Effector memory CD4-positive, alpha-beta T cell (primary cell): ENCODE data around the gene HDGFL3.
A peak's percentile ranks its signal among the peaks of the same experiment; 100 is the strongest.

Source experiments
- DNase-seq, 3 donors: peaks; one replicate each; pipeline ENCODE4 v3.0.0-alpha.2; 2020
- H3K27ac ChIP-seq: 2 replicates; pipeline ENCODE4 v1.7.0; 2013; ENCODE audit warnings: mild to moderate bottlenecking, low read length, moderate library complexity; ENCODE audit not compliant: insufficient read depth, poor library complexity, severe bottlenecking
- H3K27me3 ChIP-seq: replicated peaks from 2 replicates; pipeline ENCODE4 v1.7.0; 2013; ENCODE audit warnings: mild to moderate bottlenecking, low read length; ENCODE audit not compliant: insufficient read depth, control insufficient read depth, poor library complexity, severe bottlenecking
- H3K36me3 ChIP-seq: 2 replicates; pipeline ENCODE4 v1.7.0; 2013; ENCODE audit warnings: mild to moderate bottlenecking, low read length, moderate library complexity; ENCODE audit not compliant: control insufficient read depth, insufficient read depth
- H3K4me1 ChIP-seq: 2 replicates; pipeline ENCODE4 v1.7.0; 2013; ENCODE audit warnings: low read length, mild to moderate bottlenecking; ENCODE audit not compliant: control insufficient read depth, insufficient read depth, poor library complexity, severe bottlenecking
- H3K4me3 ChIP-seq: 2 replicates; pipeline ENCODE4 v1.7.0; 2013; ENCODE audit warnings: low read length, low read depth, mild to moderate bottlenecking; ENCODE audit not compliant: insufficient read depth, poor library complexity, severe bottlenecking
- H3K9me3 ChIP-seq: 2 replicates; pipeline ENCODE4 v1.7.0; 2013; ENCODE audit warnings: mild to moderate bottlenecking, low read length, moderate library complexity; ENCODE audit not compliant: control insufficient read depth

Gene HDGFL3

DNA sequence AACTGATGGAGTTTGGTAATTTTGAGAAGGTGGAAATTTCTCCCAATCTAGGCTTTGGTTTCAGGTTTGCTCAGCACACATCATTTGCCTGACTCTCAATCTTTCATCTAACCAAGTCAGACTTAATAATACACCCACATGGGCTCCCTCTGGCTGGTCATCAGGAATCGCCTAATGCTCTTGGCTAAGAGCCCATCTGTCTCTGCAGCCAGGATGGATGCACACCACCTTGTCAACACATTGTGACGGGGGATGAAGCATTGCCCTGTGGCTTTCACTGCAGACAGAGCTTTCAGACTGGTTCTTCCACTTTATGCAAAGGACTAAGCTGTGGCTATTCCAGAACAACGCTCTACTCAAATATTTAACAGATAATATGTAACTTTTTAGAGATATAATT lies 3.0 kb upstream of the HDGFL3 start:
- H3K27me3 ChIP-seq, result peaks cover 11% of the 10 kb centered on the region

GRCh38 chr15:83209333-83209732 lies 1.7 kb upstream of the HDGFL3 start:
- H3K4me3 ChIP-seq, result no peak overlapping the region
- H3K27me3 ChIP-seq, result peaks cover 16% of the 10 kb centered on the region
- H3K9me3 ChIP-seq, result no peaks in the 10 kb centered on the region
- no peak for DNase-seq
- H3K4me1 ChIP-seq, result peaks cover 8% of the 10 kb centered on the region
- H3K36me3 ChIP-seq, result no peaks in the 10 kb centered on the region
- H3K27ac ChIP-seq, result no peak overlapping the region

More for the DNA sequence above, 3.0 kb upstream of the HDGFL3 start:
- Histone ChIP-seq H3K4me1 (peaks cover 8% of the 10 kb centered on the region), H3K4me3 (no peak overlapping the region), H3K9me3 (no peaks in the 10 kb centered on the region), H3K36me3 (no peaks in the 10 kb centered on the region), H3K27ac (no peak overlapping the region)
- DNase-seq, result no peak

- H3K4me3 ChIP-seq, result peak overlapping the region; percentile 42
- peaks cover 18% of the 10 kb centered on the region for H3K27me3 ChIP-seq
- no peaks in the 10 kb centered on the region for H3K9me3 ChIP-seq
- H3K27ac ChIP-seq, result no peak overlapping the region
- H3K36me3 ChIP-seq, result no peaks in the 10 kb centered on the region
- peaks cover 8% of the 10 kb centered on the region for H3K4me1 ChIP-seq
- no peak for DNase-seq
Observed at GRCh38 chr15:83208367-83208661, 691 bp upstream of the HDGFL3 start.

DNA sequence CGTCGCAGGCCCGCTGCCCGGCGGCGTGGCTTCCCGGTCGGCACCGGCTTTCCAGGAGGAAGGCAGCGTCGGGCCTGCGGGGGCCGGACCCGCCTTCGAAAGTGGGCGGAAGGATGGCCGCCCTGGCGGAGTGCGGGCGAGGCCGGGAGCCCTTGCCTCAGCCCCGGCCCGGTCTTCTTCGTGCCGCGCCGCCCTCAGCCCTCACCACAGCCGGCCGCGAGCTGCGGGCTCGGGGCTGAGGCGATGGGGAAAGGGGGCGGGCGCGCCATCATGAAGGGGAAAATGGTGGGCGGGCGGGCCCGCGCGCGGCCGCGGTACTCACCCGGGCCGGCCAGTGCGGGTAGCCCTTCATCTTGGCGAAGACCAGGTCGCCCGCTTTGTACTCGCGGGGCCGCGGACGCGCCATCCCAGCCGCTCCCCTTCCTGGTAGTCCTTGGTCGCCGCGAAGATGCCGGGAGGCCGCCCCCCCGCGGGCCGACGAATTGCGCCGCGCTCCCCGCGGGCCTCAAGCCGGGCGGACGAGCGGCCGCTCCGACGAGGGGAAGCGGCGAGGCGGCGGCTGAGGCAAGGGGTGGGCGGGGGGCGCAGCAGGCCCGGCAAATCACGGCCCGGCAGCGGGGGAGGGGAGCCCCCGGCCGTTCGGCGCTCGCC lies 489 bp downstream of the HDGFL3 start:
- Histone ChIP-seq H3K27me3 (peaks cover 18% of the 10 kb centered on the region), H3K9me3 (no peaks in the 10 kb centered on the region), H3K4me1 (peaks cover 8% of the 10 kb centered on the region), H3K4me3 (peak overlapping the region; percentile 63), H3K36me3 (no peaks in the 10 kb centered on the region), H3K27ac (no peak overlapping the region)
- no peak for DNase-seq

GRCh38 chr15:83206526-83207008 lies 1.1 kb downstream of the HDGFL3 start:
- peaks cover 18% of the 10 kb centered on the region for H3K27me3 ChIP-seq
- no peak for DNase-seq
- H3K27ac ChIP-seq, result no peak overlapping the region
- H3K36me3 ChIP-seq, result no peaks in the 10 kb centered on the region
- peak overlapping the region; percentile 63 for H3K4me3 ChIP-seq
- H3K9me3 ChIP-seq, result no peaks in the 10 kb centered on the region
- peaks cover 8% of the 10 kb centered on the region for H3K4me1 ChIP-seq

DNA sequence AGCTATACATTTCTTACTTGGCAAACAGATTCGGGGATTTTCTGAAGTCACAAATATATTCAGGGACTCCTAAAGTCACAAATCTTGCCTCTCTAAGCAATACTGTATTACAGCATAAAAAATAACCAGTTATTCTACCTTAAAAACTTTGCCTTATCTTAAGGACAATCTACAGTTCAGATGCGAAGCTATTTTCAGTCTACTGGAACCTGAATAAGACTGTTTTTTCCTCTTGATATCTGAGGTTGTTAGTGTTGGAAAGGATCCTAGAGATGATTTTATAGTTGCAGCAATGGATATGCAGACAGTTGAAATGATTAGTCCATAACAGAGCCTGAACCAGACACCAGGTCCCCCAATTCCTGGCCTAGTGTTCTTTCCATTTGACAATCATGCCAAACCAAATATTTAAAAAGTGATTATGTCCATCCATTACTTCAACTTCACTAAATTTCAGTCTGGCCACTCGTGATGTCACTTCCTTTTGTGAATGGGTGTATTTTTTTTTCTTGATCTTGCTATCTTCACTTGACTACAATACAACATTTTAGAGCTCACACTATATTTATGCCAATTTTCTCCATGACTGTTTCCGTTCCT lies 1.8 kb downstream of the HDGFL3 start:
- H3K27me3 ChIP-seq, result peaks cover 18% of the 10 kb centered on the region
- no peak overlapping the region for H3K4me3 ChIP-seq
- no peak overlapping the region for H3K27ac ChIP-seq
- no peaks in the 10 kb centered on the region for H3K36me3 ChIP-seq
- H3K4me1 ChIP-seq, result peaks cover 8% of the 10 kb centered on the region
- DNase-seq, result no peak
- H3K9me3 ChIP-seq, result no peaks in the 10 kb centered on the region

GRCh38 chr15:83204697-83205096 lies 2.9 kb downstream of the HDGFL3 start:
- Histone ChIP-seq H3K4me1 (peaks cover 8% of the 10 kb centered on the region), H3K27ac (no peak overlapping the region), H3K4me3 (no peak overlapping the region), H3K36me3 (no peaks in the 10 kb centered on the region), H3K27me3 (peaks cover 18% of the 10 kb centered on the region), H3K9me3 (no peaks in the 10 kb centered on the region)
- no peak for DNase-seq

DNA sequence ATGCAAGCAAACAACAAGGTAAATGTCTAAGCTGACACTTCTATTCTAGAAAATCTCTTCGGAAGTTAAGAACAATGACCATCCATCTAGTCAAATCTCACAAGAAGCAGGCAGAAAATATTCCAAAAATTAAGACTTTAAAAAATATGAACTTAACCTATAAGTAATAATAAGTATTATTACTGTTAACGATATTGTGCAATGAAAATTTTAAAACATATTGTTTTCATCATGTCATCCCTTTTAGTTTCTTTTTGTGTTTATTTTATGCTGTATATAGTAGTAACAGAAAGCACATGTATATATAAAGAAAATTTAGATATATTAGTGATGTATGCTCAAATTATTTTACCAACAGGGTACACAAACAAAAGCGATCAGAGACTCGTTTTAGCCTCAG lies 4.1 kb downstream of the HDGFL3 start:
- H3K4me3 ChIP-seq, result no peak overlapping the region
- no peaks in the 10 kb centered on the region for H3K9me3 ChIP-seq
- H3K4me1 ChIP-seq, result peaks cover 8% of the 10 kb centered on the region
- H3K27ac ChIP-seq, result no peak overlapping the region
- no peaks in the 10 kb centered on the region for H3K36me3 ChIP-seq
- H3K27me3 ChIP-seq, result peaks cover 16% of the 10 kb centered on the region
- no peak for DNase-seq

DNA sequence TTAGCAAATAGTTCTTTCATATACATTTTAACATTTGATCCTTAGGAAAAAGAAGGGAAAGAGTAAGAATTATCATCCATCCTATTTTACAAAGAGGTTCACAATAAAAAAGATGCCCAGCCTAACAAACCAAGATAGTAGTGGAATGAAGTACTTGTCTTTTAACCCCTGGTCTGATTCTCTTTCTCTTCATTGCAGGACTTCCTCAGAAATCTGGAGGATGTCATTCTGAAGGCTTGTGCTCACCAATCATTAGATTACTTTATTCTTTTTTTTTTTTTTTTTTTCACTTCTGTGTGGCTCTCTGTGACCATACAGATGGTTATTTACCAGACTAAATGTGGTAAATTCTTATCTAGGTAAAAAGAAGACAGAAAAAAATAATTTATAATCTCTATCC lies 7.0 kb downstream of the HDGFL3 start:
- Histone ChIP-seq H3K27me3 (peaks cover 7% of the 10 kb centered on the region), H3K4me3 (no peak overlapping the region), H3K36me3 (no peaks in the 10 kb centered on the region), H3K27ac (no peak overlapping the region), H3K4me1 (no peaks in the 10 kb centered on the region), H3K9me3 (no peaks in the 10 kb centered on the region)
- DNase-seq, result no peak

DNA sequence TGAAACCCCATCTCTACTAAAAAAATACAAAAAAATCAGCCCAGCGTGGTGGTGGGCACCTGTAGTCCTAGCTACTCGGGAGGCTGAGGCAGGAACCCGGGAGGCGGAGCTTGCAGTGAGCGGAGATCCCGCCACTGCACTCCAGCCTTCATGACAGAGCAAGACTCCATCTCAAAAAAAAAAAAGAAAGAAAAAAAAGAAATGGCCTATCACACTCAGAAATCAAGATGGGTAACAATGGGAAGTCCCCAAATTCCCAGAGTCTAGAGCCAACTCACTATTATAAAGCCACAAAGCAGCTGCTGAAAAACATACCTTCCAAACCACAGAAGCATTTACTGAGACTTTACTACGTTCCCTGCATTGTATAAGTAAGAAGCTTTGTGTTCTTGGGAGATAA lies 7.5 kb downstream of the HDGFL3 start:
- Histone ChIP-seq H3K27me3 (peaks cover 7% of the 10 kb centered on the region), H3K27ac (no peak overlapping the region), H3K4me1 (no peaks in the 10 kb centered on the region), H3K9me3 (no peaks in the 10 kb centered on the region), H3K4me3 (no peak overlapping the region), H3K36me3 (no peaks in the 10 kb centered on the region)
- DNase-seq, result no peak
